Measurements from ENCODE around the gene VGLL4. TPM values are rescaled to one million over a fixed set of nuclear protein-coding genes. Genes with fewer than 3 reads are reported as not detected.

The VGLL4 gene
- total RNA-seq, 4 donors from 2014 or later: 66.8 to 86.5 (median 75.9) TPM

GRCh38 chr3:11555211-11555782, 88.4 kb downstream of the VGLL4 start:
- H3K4me3 ChIP-seq: no peak overlapping the region
- H3K27ac ChIP-seq: peak overlapping the region; percentile 57
- WGBS: 70% methylated on average over 10 of the region's 13 CpGs
- no peaks in the 10 kb centered on the region for H3K9me3 ChIP-seq
- peak in 1 of 2 donors; percentile 52 for DNase-seq (ENCODE audit: low spot score in 2 of 2)
- TF ChIP-seq POLR2AphosphoS5 (IDR thresholded peaks at IDR 0.05) (no peak), POLR2A (IDR thresholded peaks at IDR 0.05) (no peak), EP300 (IDR thresholded peaks at IDR 0.05) (no peak), CTCF (IDR thresholded peaks at IDR 0.05) (no peak)
- H3K36me3 ChIP-seq: peaks cover 33% of the 10 kb centered on the region
- H3K4me1 ChIP-seq: peaks cover 73% of the 10 kb centered on the region
- no peaks in the 10 kb centered on the region for H3K27me3 ChIP-seq

- no peak for TF ChIP-seq POLR2AphosphoS5 (IDR thresholded peaks at IDR 0.05)
- TF ChIP-seq CTCF (IDR thresholded peaks at IDR 0.05): no peak
- TF ChIP-seq EP300 (IDR thresholded peaks at IDR 0.05): no peak
- TF ChIP-seq POLR2A (IDR thresholded peaks at IDR 0.05): no peak
- 93% methylated on average over 5 of the region's 12 CpGs for WGBS
- Histone ChIP-seq H3K9me3 (no peaks in the 10 kb centered on the region), H3K4me3 (no peak overlapping the region), H3K27ac (peak overlapping the region; percentile 64), H3K4me1 (peaks cover 68% of the 10 kb centered on the region), H3K36me3 (peaks cover 27% of the 10 kb centered on the region), H3K27me3 (no peaks in the 10 kb centered on the region)
- DNase-seq (ENCODE audit: low spot score in 2 of 2): no peak
Observed at GRCh38 chr3:11554666-11555065, 89.0 kb downstream of the VGLL4 start.

GRCh38 chr3:11554236-11554610, 89.5 kb downstream of the VGLL4 start:
- Histone ChIP-seq H3K4me3 (no peak overlapping the region), H3K27me3 (no peaks in the 10 kb centered on the region), H3K36me3 (peaks cover 24% of the 10 kb centered on the region), H3K9me3 (no peaks in the 10 kb centered on the region), H3K4me1 (peaks cover 66% of the 10 kb centered on the region), H3K27ac (peak overlapping the region; percentile 64)
- 80% methylated on average over 1 of the region's 3 CpGs for WGBS
- DNase-seq (ENCODE audit: low spot score in 2 of 2): no peak
- no peak for TF ChIP-seq POLR2A (IDR thresholded peaks at IDR 0.05)
- TF ChIP-seq EP300 (IDR thresholded peaks at IDR 0.05): no peak
- no peak for TF ChIP-seq POLR2AphosphoS5 (IDR thresholded peaks at IDR 0.05)
- TF ChIP-seq CTCF (IDR thresholded peaks at IDR 0.05): no peak

GRCh38 chr3:11553436-11554235, 90.1 kb downstream of the VGLL4 start:
- Histone ChIP-seq H3K27me3 (no peaks in the 10 kb centered on the region), H3K4me3 (no peak overlapping the region), H3K9me3 (no peaks in the 10 kb centered on the region), H3K27ac (peak overlapping the region; percentile 64), H3K4me1 (peaks cover 60% of the 10 kb centered on the region), H3K36me3 (peaks cover 18% of the 10 kb centered on the region)
- no peak for TF ChIP-seq POLR2A (IDR thresholded peaks at IDR 0.05)
- no peak for TF ChIP-seq CTCF (IDR thresholded peaks at IDR 0.05)
- TF ChIP-seq POLR2AphosphoS5 (IDR thresholded peaks at IDR 0.05): peak in 2 of 3 donors; percentile 21 to 40
- no peak for TF ChIP-seq EP300 (IDR thresholded peaks at IDR 0.05)
- 54% methylated on average over 8 of the region's 17 CpGs for WGBS
- no peak for DNase-seq (ENCODE audit: low spot score in 2 of 2)
